ENCODE data around the gene SMO.

SMO gene

DNA sequence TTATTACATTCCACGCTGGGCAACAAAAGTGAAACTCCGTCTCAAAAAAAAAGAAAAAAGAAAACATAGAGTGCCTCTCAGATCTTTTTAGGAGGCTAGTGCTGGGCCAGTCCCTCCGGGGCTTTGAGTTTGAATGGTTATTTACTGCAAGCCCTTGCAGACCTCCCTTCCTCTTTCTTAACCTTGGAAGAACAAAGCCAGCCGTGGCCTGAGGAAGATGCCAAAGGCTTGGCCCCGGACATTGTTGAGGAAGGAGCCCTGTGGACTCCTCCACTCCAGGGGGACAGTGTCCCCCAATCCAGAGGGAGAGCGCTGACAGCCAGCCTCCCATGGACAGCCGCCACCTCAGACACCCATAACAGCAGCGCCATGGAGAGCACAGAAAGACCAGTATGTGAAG, 38.9 kb upstream of the SMO start:
- TF ChIP-seq, protein P1, sequence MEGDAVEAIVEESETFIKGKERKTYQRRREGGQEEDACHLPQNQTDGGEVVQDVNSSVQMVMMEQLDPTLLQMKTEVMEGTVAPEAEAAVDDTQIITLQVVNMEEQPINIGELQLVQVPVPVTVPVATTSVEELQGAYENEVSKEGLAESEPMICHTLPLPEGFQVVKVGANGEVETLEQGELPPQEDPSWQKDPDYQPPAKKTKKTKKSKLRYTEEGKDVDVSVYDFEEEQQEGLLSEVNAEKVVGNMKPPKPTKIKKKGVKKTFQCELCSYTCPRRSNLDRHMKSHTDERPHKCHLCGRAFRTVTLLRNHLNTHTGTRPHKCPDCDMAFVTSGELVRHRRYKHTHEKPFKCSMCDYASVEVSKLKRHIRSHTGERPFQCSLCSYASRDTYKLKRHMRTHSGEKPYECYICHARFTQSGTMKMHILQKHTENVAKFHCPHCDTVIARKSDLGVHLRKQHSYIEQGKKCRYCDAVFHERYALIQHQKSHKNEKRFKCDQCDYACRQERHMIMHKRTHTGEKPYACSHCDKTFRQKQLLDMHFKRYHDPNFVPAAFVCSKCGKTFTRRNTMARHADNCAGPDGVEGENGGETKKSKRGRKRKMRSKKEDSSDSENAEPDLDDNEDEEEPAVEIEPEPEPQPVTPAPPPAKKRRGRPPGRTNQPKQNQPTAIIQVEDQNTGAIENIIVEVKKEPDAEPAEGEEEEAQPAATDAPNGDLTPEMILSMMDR (IDR thresholded peaks at IDR 0.05) = no peak
- Histone ChIP-seq H3K27ac (no peak overlapping the region), H3K4me3 (no peak overlapping the region)
- no peak for DNase-seq (ENCODE audit: low spot score)

DNA sequence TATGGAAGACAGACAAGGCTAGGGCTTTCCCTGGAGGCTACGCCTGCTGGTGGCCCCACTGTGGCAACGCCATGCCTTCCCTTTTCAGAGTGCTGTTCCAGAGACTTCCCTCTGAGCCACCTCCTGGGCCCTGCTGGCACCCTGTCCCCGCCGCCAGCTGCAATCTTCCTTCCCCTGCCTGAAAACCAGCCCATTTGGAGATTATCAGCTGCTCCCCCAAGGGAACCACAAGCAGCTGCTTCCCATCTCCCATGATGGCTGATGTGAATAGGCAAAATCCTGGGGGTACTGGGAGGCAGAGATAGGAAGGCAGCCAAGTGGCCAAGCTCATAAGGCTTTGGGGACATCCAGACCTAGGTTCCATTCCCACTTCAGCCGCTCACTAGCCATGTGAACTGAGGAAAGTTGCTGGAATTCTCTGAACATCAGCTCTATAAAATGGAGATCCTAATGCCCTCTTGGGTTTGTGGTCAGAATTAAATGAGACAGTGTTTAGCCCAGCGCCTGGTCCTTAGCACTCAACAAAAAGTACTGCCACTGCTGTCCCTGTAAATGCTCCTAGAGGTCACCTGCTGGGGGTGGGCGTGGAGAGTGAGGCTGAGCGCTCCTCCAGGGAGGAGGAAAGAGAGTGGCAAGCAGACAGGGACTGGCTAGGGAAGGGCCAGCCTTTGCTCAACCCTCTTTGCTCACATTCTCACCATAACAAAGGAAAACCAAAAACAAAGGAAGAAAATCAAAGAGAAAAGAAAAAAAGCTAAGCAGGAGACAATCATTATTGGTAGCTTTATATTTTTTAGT, 38.0 kb upstream of the SMO start:
- TF ChIP-seq, protein P1 (IDR thresholded peaks at IDR 0.05) = no peak
- H3K27ac ChIP-seq = no peak overlapping the region
- DNase-seq (ENCODE audit: low spot score) = no peak
- H3K4me3 ChIP-seq = no peak overlapping the region

DNA sequence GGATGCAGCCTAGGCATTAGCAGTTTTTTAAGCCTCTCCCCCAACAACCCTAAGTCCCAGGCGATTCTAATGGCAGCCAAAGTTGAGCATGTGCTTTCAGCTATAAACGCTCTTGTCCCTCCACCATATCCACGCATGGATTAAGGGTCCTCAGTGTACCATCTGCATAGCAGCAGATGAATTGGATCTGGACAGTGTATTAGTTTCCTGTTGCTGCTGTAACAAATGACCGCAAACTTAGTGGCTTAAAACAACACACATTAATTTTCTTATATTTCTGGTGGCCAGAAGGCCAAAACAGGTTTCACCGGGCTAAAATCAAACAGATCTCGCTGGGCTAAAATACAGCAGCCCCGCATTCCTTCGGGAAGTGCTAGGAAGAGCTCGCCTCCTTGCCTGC, 30.8 kb upstream of the SMO start:
- TF ChIP-seq, protein P1 (IDR thresholded peaks at IDR 0.05) = no peak
- no peak overlapping the region for H3K4me3 ChIP-seq
- no peak overlapping the region for H3K27ac ChIP-seq
- DNase-seq (ENCODE audit: low spot score) = no peak

DNA sequence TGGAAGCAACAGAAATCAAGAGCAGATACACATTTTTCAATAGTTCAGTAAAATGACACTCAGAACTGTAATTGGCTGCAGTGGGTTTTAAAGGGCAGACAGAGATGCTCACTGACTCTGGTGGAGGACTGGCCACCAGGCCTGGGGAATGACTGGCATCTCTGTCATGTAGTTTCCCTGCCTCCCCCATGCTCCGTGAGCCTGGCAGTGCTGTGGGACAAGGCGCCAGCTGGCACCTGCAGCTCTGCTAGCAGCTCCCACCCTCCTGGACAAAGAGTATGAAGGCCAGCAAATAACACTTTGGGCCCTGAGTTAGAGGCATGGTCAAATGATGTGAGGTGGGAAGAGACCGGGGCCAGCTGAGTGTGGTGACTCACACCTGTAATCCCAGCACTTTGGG, 28.9 kb upstream of the SMO start:
- TF ChIP-seq, protein P1 (IDR thresholded peaks at IDR 0.05) = no peak
- DNase-seq (ENCODE audit: low spot score) = no peak
- Histone ChIP-seq H3K27ac (no peak overlapping the region), H3K4me3 (no peak overlapping the region)

DNA sequence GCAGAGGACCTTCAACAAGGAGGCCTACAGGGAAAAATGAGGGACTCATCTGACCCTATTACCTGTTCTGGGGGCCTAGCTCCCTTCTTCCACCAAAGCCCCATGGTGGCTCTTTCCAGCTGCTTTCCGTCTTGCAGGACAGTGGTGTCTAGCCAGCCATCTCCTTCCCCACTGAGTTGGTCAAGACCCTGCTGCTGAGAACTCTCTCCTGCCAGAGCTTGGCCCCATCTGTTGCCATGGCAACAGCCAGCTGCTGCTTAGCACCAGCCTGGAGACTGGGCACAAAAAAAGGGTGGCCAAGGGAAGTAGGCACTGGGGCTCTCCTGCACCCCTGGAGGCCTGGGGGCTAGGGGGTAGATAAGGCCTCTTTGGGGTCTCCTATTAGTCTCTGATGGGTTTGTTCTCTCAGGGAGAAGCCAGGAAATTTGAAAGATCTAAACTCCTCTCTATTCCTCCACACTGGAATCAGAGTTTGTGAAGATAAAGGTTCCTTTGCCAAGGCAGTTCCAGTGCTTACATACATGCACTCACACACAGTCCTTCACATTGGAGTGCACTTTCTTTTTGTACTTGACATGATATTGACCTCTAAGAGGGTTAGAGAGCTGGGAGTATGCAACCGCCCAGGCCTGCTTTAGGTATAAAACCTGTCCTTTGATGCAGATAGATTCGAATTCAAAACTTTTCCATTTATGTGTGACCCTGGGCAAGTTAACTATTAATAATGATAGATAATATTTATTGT, 28.1 kb upstream of the SMO start:
- Histone ChIP-seq H3K27ac (no peak overlapping the region), H3K4me3 (no peak overlapping the region)
- no peak for DNase-seq (ENCODE audit: low spot score)
- TF ChIP-seq, protein P1 (IDR thresholded peaks at IDR 0.05) = no peak

DNA sequence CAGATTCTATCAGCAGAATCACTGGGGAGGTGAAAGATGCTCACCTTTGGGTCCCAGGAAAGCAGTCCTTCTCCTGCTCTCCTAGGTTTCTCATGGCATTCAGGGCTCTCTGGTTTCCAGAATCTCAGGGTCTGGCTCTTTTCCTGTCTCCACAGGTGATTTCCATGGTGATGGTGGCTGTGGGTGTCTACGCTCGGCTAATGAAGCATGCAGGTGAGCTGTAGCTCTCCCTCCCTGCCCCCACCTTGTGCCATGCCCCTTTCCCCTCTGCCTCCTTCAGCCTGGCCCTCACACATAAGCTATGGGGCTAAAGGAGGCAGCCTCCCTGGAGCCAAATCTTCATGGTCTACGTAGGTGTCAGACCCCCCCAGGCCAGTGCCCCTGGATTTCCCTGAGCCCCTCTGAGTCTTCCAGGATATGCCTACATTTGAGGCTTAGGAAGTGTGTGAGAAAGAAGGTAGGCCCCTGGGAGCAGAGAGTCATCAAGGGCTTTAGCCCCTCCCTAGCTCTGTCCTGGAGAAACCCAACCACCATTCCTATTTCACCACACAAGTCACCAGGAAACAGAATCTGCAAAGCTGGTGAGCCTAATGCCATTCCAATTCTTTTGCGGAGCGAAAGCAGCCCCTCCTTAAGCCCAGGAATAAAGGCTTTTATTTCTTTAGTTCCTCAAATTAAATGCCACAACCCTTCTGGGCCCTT, 26.8 kb upstream of the SMO start:
- Histone ChIP-seq H3K27ac (no peak overlapping the region), H3K4me3 (no peak overlapping the region)
- TF ChIP-seq, protein P1 (IDR thresholded peaks at IDR 0.05) = no peak
- DNase-seq (ENCODE audit: low spot score) = no peak
